ENCODE data around the gene TKFC.

Gene TKFC

DNA sequence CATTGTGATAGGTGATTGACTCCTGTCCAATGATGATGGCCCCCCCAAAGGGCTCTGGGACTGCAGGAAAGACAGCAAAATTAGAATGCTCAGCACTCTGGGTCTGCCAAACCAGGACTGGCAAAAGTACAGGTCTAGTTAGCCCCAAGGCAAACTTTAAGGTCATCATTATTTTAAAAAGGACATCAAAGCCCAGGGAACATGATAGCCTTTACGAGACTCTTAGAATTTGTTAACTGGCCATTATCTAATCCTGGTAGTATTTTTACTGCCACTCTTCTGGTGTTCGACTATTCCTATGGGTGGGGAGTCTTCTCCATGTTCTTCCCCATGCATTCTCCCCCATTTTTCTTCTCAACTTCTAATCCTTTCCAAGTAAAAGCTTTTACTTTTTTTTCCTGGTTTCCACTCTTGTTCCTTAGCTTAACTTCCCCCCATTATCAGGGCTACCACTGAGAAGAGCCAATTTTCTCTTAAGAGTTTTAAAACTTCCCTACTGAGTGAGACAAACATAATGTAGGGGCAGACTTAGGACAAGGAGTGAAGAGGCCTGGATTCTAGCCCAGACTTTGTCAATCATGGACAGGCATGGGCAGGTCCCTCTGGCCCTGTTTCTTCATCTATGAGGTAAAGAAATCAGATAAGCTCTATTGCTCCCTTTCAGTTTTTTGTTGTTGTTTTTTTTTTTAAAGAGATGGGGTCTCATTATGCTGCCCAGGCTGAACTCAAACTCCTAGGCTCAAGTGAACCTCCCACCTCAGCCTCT is 7.2 kb upstream of the TKFC start:
- no peak for DNase-seq

DNA sequence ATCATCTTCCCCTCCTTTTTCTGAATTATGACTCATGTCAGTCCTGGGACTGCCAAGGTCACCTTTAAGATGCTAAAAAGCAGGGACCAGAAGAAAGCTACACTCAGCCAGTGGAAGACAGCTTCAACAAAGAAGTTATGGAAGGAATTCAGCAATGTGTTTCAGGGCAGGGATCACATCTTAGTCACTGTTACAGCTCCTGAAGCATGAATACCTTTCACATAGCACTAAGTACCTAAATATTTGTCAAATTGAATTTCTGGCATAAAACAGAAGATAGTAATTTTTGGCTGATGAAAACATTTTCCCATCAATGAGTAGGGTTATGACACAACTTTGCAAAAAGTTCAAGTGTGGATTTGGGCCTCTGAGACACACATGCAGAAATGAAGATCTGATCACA is 5.4 kb upstream of the TKFC start:
- no peak for DNase-seq

DNA sequence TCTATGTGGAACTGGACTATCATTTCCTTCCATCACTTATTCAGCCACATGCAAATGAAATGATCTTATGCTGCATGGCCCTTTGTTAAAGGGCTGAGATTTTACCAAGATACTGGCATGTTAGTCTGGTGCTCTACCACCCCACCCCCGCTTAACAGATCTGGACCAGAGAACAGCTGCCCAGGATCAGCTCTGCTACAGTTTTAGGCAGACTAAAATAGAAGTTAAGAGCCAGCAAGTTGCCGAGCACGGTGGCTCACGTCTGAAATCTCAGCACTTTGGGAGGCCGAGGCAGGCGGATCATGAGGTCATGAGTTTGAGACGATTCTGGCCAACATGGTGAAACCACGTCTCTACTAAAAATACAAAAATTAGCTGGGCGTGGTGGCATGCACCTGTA is 4.7 kb upstream of the TKFC start:
- no peak for DNase-seq

DNA sequence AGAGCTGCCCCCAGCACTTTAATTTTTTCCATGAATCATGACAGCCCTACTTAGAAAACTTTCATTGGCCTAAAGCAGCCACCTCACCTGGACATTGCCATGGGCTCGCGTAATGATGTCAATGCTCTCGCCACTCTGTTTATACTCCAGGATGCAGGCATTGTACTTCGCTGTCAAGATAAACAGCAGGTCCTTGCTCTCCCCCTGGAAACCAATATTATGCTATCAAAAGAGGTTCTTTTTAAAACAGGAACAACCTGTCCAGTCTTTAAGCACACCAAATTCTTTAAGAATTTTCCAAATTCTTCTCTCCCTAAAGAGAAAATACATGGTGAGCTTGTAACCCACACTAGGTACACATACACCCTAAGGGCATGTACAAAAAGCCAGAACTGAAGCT is 3.2 kb upstream of the TKFC start:
- DNase-seq: no peak

DNA sequence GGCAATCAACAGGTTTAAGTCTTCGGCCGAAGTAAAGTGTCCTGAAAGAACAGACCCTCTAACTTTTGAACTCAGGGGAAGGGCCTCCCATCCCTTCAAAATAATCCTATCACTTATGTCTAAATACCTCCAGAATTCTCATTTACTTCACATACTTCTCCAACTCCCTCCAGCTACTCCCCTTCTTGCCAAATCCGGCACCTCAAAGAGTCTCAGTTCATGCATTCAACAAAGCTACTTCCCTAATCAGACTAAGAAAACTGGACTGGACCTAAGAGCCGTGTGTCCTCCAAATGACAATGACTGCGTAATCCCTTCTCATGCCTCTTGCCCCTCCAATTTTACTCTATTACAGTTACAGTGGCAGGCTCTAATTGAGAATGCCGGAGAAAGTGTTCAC is 1.4 kb upstream of the TKFC start:
- DNase-seq: no peak

DNA sequence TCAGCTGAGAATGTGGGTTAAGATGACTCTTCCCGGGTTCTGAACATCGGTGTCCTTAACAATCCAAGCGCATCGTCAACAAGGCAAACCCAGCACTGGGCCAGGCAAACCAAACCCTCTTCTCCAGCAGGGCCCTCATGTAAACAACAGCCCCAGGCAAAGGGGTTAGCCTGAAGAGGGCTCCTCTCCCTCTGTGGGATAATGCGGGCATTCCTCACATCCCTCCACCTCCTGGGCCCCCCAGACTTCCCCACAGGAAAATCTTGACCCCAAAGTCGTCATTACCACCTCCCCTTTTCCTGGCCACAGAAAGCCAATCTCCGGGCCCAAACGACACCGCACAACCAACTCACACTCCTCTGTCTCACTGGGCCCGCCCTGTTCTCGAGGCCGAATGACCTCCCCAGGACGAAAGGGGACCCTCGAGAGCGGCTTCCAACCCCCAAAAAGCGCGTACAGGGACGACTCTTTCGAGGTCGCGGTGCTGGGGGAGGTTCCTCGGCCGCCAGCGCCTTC is 689 bp upstream of the TKFC start:
- DNase-seq: no peak

DNA sequence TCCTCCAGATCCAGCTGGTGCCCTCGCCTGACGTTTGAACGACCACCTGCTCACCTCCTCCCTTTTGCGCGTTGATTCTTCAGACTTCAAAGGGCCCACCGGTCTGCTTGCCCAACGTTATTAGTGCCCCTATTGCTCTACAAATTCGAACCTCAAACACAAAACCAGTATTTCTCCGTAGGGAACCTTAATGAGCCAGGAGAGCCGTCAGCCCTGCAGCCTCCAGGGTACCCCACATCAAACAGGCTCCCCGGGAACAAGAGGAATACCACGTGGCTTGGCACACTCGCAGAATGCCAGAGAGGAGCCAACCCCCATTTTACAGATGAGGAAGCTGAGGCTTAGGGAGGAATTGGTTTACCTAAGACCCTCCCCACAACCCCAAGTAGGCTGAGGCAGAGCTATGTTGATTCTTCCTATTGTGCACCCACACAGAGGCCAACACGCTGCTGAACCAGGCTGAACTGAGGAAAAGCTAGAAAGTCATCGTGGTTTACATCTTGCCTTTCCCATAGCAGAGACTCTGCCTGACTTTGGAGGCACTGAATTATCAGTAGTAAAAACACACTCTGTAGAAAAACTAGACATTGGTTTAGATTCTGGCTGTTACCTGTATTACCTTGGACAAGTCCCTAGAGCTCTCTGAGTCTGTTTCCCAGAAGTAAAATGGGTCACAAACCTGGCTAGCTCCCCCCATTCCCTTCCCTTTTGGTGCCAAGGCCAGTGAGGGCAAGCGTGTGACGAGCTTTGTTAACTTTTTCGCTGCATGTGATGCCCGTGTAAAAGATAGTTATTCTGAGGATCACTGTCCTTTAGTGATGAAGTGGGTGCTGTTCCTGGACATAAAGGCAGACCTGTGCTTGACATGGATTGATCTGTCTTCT is 764 bp downstream of the TKFC start:
- DNase-seq: no peak

DNA sequence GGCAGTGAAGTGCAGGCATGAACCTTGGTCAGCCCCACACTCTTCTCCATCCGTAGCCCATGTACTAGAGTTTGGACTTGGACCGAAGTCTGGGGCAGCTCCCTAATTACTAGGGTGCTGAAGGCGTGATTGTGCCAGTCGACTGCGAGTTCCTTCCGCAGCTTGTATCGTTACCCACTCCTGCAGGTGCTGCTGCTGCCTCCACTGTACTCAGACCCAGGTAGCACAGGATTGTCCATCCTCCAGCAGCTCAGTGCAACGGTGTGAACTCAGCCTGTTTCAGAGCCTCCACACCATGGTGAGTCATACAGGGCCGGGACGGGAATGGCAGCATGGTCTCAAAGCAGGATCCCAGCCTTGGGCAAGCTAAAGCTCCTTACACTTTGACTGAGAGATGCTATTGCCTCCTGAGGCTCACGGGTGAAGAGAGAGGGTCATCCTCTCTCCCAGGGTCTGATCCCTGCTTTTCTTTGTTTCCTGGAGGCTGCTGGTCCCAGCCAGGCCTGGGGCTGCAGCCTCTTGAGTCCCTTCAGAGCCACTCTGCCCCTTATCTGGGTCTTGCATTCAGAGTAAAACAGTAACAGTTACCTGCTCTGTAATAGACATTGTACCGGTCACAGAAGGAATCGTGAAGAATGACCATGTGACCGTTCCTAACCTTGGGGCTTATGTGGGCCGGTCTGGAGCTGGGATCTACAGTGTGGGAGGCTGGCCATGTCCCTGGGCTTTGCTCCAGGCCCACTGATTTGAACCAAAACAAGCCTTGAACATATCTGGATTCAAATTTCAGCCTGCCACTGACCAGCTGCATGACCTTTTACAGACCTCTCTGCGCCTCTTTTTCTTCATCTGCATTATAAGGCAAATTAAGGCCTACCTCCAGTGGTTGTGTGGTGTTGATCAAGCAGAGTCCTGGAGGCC is 1.7 kb downstream of the TKFC start:
- no peak for DNase-seq

DNA sequence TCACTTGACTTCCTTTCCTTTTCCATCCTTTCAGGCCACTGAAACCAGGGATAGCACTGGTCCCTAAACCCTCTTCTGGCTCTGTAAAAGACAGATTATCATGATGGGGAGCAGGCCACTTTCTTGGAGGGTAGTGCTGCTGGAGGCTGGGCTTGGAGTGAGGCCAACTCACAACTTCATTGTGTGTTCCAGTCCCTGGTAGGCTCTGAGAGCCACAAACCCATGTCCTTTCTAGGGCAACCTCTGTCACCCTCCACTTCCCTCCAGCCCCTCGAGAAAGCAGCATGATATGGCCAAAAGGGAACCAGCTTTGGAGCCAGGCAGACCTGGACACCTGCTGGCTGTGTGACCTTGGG is 2.3 kb downstream of the TKFC start:
- no peak for DNase-seq

DNA sequence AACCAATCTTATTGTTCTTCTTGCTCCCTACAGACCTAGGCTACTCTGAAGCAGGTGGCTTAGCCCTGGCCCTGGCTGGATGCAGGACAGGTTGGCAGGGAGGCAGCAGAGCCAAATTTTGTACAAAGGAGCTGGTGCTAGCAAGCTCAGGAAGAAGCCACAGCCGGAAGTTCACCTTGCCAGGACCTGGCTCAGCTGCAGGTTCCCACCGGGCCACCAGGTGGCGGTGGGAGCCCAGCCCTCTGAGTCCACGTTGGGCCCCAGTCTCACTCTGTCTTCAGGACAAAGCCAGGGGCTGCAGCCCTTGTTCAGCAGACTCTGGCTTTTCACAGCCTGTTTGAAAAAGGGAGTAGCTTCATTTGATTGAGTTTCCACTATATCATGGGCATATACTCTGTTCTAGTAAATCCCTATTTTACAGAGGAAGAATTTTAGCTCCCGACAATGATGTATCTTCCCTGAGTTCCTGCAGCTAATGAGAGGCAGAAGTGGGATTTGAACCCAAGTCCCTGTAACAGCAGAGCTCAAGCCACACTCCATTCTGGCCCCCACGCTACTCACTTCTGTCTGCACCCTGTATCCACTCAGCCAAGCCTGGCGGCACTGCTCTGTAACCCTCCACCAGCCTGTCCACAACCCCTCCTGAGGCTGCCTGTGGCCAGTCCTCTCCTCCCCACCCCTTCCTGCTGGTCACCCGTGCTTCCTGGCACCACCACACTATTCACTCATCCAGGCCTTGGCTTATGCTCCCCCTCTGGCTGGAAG is 3.3 kb downstream of the TKFC start:
- DNase-seq: peak; percentile 80

DNA sequence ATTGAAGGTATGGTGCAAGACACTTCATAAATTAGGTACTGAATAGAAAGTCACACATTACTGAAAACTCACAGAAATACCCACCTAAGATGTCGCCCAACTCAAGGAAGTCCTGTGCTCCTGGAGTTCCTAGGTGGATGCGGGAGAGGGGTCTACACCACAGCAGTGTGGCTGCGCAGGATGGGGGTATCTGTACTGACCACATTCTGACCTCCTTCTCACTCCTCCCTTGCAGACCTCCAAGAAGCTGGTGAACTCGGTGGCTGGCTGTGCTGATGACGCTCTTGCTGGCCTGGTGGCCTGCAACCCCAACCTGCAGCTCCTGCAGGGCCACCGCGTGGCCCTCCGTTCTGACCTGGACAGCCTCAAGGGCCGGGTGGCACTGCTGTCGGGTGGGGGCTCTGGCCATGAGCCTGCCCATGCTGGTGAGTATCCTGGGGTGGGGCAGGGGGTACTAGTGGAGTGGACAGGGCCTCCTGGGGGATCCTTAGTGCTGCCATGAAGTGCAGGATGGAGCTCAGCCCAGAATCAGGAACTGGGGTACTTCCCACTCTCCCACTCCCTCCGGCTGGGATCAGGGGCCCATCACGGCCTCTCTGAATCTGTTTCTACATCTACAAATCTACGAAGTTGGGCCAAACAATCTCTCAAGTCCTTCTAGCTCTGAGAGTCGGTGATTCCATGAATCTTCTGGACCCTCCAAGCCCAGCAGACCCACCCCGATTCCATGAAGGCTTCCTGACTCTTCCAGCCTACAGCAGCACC is 4.9 kb downstream of the TKFC start:
- DNase-seq: no peak

DNA sequence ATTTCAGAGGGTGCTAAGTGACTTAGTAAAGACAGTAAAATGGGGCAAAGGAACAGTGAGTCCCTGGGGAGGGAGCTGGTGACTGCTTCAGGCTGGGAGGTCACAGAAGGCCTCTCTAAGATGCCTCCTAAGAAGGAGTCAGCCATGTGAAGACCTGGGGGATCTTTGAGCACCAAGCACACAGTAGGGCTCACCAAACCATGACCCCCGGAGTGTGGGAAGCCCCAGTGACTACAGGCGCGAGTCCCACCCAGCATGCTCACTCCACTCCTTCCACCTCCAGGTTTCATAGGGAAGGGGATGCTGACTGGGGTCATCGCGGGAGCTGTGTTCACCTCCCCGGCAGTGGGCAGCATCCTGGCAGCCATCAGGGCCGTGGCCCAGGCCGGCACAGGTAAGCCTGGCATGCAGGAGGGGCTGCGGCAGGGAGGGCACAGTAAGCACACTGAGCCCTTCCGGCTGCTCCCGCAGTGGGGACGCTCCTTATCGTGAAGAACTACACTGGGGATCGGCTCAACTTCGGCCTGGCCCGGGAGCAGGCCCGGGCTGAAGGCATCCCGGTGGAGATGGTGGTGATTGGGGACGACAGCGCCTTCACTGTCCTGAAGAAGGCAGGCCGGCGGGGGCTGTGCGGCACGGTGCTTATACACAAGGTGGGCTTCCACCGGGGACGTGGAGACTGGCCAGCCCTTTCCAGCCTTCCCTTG is 5.9 kb downstream of the TKFC start:
- DNase-seq: no peak

DNA sequence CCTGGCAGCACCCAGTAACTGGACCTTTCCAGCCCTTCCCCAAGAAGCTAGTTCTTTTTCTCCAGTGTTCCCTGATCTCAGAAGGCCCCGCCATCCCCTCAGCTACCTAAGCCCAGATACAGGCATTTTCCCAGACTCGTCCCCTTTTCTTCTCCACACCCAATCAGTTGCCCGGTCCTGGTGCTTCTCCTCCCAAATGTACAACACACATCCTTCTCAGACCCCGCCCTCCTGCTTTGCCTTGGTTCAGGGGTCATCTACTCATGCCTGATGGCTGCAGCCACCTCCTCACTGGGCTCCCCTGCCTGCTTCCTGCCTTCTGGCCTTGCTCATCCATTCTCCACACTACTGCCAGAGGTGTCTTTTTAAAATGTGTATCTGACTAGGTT is 6.5 kb downstream of the TKFC start:
- no peak for DNase-seq

DNA sequence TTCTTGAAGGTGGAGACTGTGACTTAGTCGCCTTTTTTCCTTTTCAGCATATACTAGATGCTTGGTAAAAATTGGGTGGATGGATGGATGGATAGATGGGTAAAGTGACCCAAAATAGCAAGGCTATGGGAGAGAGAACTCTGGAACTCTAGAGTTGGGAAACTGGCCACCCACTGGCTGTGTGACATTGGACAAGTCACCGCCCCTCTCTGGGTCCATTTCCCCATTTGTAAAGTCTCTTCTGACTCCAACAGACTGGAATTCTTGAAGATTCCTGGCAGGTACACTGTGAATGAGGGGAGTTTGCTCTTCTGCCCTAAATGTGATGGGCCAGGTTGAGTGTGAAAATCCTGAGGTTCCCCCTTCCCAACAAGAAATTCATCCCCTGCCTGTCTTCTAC is 8.0 kb downstream of the TKFC start:
- no peak for DNase-seq

DNA sequence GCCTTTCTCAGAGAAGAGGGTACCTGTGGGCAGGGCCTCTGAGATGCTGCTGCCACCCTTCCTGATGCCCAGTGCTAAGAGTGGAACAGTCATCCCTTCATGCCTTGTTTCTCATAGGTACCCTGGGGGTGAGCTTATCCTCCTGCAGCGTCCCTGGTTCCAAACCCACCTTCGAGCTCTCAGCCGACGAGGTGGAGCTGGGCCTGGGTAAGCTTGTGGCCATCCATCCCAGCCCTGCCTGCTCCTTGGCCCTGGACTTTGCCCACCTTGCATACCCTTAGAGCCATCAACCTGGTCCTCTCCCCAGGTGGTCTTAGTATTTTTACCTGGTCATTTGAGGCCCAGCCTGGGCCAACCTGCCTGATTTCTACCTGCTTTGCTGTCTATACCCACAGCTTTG is 8.7 kb downstream of the TKFC start:
- no peak for DNase-seq

DNA sequence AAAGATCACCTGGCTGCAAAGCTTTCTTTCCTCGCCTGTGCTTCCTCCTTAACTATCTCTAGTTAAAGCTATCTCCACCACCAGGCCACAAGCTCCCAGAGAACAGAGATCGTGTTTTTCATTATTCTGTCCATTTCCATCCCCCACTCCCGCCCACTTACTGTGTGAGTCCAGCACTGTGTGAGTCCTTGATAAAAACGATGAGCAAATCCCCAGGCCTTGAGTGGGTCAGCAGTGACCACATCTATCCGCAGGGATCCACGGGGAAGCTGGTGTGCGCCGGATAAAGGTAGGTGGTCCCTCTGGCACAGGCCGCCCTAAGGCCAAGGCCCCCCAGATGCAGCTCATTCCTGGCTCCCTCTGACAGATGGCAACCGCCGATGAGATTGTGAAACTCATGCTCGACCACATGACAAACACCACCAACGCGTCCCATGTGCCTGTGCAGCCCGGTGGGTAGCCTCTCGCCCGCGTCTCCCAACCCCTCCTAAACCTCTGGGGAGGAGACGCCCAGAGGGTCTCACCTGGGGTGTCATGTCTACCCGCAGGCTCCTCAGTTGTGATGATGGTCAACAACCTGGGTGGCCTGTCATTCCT is 9.3 kb downstream of the TKFC start:
- no peak for DNase-seq

DNA sequence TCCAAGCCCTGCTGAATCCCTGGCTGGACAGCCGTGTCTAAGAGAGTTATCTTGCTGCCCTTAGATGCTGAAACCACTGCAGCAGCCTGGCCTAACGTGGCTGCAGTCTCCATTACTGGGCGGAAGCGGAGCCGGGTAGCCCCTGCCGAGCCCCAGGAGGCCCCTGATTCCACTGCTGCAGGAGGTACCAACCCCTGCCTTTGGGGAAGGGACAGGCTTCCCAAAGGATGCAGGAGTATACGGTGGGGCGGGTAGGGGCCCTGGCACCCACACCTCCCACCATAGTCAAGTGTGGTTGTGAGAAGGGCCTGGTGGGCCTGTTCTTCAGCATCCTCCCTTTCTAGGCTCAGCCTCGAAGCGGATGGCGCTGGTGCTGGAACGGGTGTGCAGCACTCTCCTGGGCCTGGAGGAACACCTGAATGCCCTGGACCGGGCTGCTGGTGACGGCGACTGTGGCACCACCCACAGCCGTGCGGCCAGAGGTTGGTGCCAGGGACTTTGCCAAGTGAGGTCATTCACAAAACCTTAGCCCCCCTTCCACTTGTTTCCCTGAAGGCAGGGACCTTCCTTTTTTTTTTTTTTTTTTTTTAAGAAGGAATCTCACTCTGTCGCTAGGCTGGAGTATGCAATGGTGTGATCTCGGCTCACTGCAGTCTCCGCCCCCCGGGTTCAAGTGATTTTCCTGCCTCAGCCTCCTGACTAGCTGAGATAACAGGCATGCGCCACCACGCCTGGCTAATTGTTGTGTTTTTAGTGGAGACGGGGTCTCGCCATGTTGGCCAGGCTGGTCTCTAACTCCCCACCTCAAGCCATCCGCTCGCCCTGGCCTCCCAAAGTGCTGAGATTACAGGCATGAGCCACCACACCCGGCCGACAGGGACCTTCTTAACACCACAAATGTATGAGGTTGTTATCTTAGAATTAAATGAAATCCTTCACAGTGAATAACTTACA is 11.0 kb downstream of the TKFC start:
- no peak for DNase-seq

DNA sequence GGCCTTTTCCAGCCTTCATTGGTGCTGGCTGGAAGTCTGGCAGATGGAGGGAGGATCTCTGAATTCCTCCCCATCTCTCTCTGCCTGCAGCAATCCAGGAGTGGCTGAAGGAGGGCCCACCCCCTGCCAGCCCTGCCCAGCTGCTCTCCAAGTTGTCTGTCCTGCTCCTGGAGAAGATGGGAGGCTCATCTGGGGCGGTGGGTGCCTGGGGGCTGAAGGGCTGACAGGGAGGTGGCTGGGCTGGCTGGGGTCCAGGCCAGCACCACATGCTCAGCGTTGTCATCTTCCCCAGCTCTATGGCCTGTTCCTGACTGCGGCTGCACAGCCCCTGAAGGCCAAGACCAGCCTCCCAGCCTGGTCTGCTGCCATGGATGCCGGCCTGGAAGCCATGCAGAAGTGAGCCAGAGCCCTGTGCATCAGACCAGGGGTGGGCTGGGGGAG is 12.2 kb downstream of the TKFC start:
- no peak for DNase-seq
